ENCODE measurements around the gene CDCA5.

CDCA5 gene

GRCh38 chr11:65067446-65067845, 16.4 kb downstream of the CDCA5 start:
- DNase-seq, result no peak

- DNase-seq, result no peak
Observed at GRCh38 chr11:65066805-65067291, 17.0 kb downstream of the CDCA5 start.

GRCh38 chr11:65066315-65066714, 17.5 kb downstream of the CDCA5 start:
- no peak for DNase-seq

- no peak for DNase-seq
Observed at GRCh38 chr11:65065851-65066250, 18.0 kb downstream of the CDCA5 start.

GRCh38 chr11:65064847-65065240, 19.0 kb downstream of the CDCA5 start:
- DNase-seq, result no peak

GRCh38 chr11:65063532-65063931, 20.3 kb downstream of the CDCA5 start:
- DNase-seq, result no peak

GRCh38 chr11:65060913-65061408, 22.9 kb downstream of the CDCA5 start:
- DNase-seq, result no peak

- DNase-seq, result no peak
Observed at GRCh38 chr11:65059959-65060824, 23.6 kb downstream of the CDCA5 start.

GRCh38 chr11:65059523-65059922, 24.3 kb downstream of the CDCA5 start:
- no peak for DNase-seq

GRCh38 chr11:65058419-65059054, 25.3 kb downstream of the CDCA5 start, which contains the start of gene NAALADL1:
Gene NAALADL1, minus strand, starts transcription at chr11:65058553. Its CDS starts 32 bp downstream, at chr11:65058521.
- DNase-seq, result no peak

- DNase-seq, result no peak
Observed at GRCh38 chr11:65058012-65058411, 25.8 kb downstream of the CDCA5 start.

GRCh38 chr11:65057526-65057925, 26.3 kb downstream of the CDCA5 start:
- no peak for DNase-seq

- no peak for DNase-seq
Observed at GRCh38 chr11:65056999-65057398, 26.8 kb downstream of the CDCA5 start.

GRCh38 chr11:65055538-65055937, 28.3 kb downstream of the CDCA5 start:
- DNase-seq, result no peak

- DNase-seq, result peak; percentile 6 to 34
Observed at GRCh38 chr11:65053827-65054508, 29.9 kb downstream of the CDCA5 start.

GRCh38 chr11:65051398-65051858, 32.4 kb downstream of the CDCA5 start:
- DNase-seq, result no peak

GRCh38 chr11:65047581-65048422, 36.0 kb downstream of the CDCA5 start:
- peak in 1 of 2 donors; percentile 25 for DNase-seq

GRCh38 chr11:65045728-65046127, 38.1 kb downstream of the CDCA5 start:
- no peak for DNase-seq

- no peak for DNase-seq
Observed at GRCh38 chr11:65045061-65045460, 38.8 kb downstream of the CDCA5 start.

- peak in 1 of 2 donors; percentile 26 for DNase-seq
Observed at GRCh38 chr11:65043881-65044501, 39.8 kb downstream of the CDCA5 start.

- no peak for DNase-seq
Observed at GRCh38 chr11:65042891-65043290, 40.9 kb downstream of the CDCA5 start.

All from CD4-positive, alpha-beta T cell treated with Interferon alpha-2 for 1 hour (primary cell).